Activated naive CD4-positive, alpha-beta T cell treated with anti-CD3 and anti-CD28 coated beads for 36 hours (primary cell): ENCODE measurements around the gene NLGN3. TPM values are rescaled to one million over a fixed set of nuclear protein-coding genes. Genes with fewer than 3 reads are reported as not detected.
"Not testable (repeated sequence)": the region's sequence is repeated elsewhere in the genome, so short reads cannot be mapped to it uniquely, and the experiment has no call there.

Source experiments
- CTCF ChIA-PET: fragments of 350-600 bp; sonication (Branson Sonifier 250); formaldehyde crosslinking; loops from one replicate; lab custom pipeline; 2021; ENCODE audit warnings: antibody characterized with exemption; lab: Charles Lee
- DNase-seq: peaks from one replicate; pipeline ENCODE4 v3.0.0-alpha.2; 2020
- H3K27ac Mint-ChIP-seq: one replicate; pipeline ENCODE4 v1.8.0; 2021; ENCODE audit warnings: mild to moderate bottlenecking, mixed read lengths
- H3K27me3 Mint-ChIP-seq: one replicate; pipeline ENCODE4 v1.8.0; 2021; ENCODE audit warnings: low read depth, mixed read lengths
- H3K36me3 Mint-ChIP-seq: one replicate; pipeline ENCODE4 v1.8.0; 2021; ENCODE audit warnings: low read depth, mixed read lengths
- H3K4me1 Mint-ChIP-seq: one replicate; pipeline ENCODE4 v1.8.0; 2021; ENCODE audit warnings: low read depth, mixed read lengths
- H3K4me3 Mint-ChIP-seq: one replicate; pipeline ENCODE4 v1.8.0; 2021; ENCODE audit warnings: mild to moderate bottlenecking, moderate library complexity, mixed read lengths
- H3K9me3 Mint-ChIP-seq: one replicate; pipeline ENCODE4 v1.8.0; 2021; ENCODE audit warnings: mixed read lengths
- intact Hi-C: fragments of 100-400 bp; cut with micrococcal nuclease; formaldehyde crosslinking; loops from one replicate; pipeline ENCODE4 v1.15.1; 2023
- total RNA-seq, 2 experiments: library from RNA; stranded (reverse); gene quantifications; one replicate each; pipeline ENCODE4 v1.2.3, GENCODE V29; 2021

NLGN3 gene
- total RNA-seq, 2 experiments from 2014 or later: 0.60 to 0.81 TPM

GRCh38 chrX:71175531-71175930 lies 30.9 kb downstream of the NLGN3 start:
- Mint-ChIP-seq H3K4me1 (peaks cover 15% of the 10 kb centered on the region), H3K27ac (no peak overlapping the region), H3K9me3 (no peaks in the 10 kb centered on the region), H3K27me3 (no peaks in the 10 kb centered on the region), H3K4me3 (no peak overlapping the region), H3K36me3 (peaks cover 14% of the 10 kb centered on the region)
- CTCF ChIA-PET: no interaction called here
- DNase-seq: no peak
- intact Hi-C loops: no loop called here

DNA sequence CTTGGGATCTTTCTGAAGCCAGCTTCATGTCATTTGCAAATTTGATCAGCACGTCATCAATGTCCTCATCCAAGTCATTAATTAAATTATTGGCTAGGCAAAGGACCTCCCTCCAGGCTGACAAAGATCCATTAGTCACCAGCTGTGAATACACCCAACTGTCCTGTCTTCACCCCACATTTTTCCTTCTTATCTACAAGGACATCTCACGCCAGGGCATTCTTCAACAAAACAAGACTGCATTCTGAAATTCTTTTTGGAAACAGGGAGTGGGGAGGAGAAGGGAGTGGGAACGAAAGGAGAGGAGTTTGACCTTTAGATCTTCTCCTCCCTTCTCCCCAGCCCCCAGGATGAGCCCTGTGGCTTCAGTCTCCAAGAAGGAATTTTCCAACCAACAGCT lies 32.7 kb downstream of the NLGN3 start:
- Mint-ChIP-seq H3K9me3 (no peaks in the 10 kb centered on the region), H3K4me3 (no peak overlapping the region), H3K4me1 (peaks cover 13% of the 10 kb centered on the region), H3K27ac (no peak overlapping the region), H3K36me3 (peaks cover 15% of the 10 kb centered on the region), H3K27me3 (no peaks in the 10 kb centered on the region)
- DNase-seq: no peak
- intact Hi-C loops: no loop called here
- CTCF ChIA-PET: interaction anchor here (1.6 to 1.8 kb wide), 2 partner anchors 76 to 207 kb away, joined by 4 to 5 read pairs; no protein-coding TSS in a partner anchor

DNA sequence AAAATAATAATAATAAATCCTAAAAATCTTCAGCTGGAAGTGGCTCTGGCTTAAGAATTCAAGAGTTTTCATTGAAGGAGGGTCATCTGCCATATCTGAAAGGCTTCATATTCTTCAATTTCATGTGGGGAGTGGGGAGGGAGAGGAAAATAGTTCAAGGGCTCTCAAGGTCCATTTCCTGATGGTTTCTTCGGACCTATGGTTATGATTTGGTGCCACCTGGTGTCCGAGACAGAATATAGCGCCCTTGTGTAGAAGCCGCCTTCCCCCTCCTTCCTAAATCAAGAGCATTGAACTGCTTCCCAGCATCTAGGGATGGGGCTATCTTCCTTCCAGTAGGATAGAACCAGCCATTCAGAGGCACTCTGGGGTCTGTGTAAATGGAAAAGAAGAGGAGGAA lies 34.3 kb downstream of the NLGN3 start:
- H3K9me3 Mint-ChIP-seq: no peaks in the 10 kb centered on the region
- H3K27me3 Mint-ChIP-seq: no peaks in the 10 kb centered on the region
- no peak overlapping the region for H3K4me3 Mint-ChIP-seq
- peak; percentile 53 for DNase-seq
- H3K4me1 Mint-ChIP-seq: peaks cover 17% of the 10 kb centered on the region
- intact Hi-C loops: loop anchor here (1.0 to 2.0 kb wide), 4 partner anchors 81 to 410 kb away; no protein-coding TSS in a partner anchor
- peak overlapping the region; percentile 46 for H3K27ac Mint-ChIP-seq
- CTCF ChIA-PET: interaction anchor here (0.6 to 1.8 kb wide), 5 partner anchors 50 to 472 kb away, joined by 3 to 7 read pairs (median 4); no protein-coding TSS in a partner anchor
- peaks cover 11% of the 10 kb centered on the region for H3K36me3 Mint-ChIP-seq

- CTCF ChIA-PET: interaction anchor here (0.6 to 1.5 kb wide), 6 partner anchors 12 to 102 kb away, joined by 3 to 4 read pairs (median 4); no protein-coding TSS in a partner anchor
- intact Hi-C loops: loop anchor here (2.0 to 5.0 kb wide), 3 partner anchors 68 to 438 kb away; partner anchors contain the start of genes CXCR3, IL2RG and OGT
- not testable (repeated sequence) for DNase-seq, H3K27me3 Mint-ChIP-seq, H3K9me3 Mint-ChIP-seq
- H3K4me3 Mint-ChIP-seq: peak overlapping the region; percentile 60
- peaks cover 11% of the 10 kb centered on the region for H3K36me3 Mint-ChIP-seq
- H3K27ac Mint-ChIP-seq: peak overlapping the region; percentile 99
- peaks cover 14% of the 10 kb centered on the region for H3K4me1 Mint-ChIP-seq
These were observed 36.1 kb downstream of the NLGN3 start for GRCh38 chrX:71180579-71181265.

DNA sequence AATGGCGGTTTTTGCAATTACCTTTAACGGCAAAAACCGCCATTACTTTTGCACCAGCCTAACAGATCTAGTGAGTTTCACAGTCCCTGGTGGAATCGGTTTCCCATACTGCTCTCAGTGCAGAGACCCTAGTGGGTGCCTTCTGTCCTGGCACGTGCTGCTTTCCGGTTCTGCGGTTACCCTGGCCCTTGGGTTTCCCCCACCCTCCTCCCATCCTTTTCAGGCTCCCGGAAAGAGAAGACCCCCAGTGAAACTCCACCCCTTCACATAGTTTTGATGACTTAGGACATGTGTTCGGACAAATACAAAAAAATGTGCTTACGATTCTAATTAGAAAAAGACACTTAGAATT lies 36.9 kb downstream of the NLGN3 start:
- intact Hi-C loops: loop anchor here (2.0 to 5.0 kb wide), 3 partner anchors 69 to 437 kb away; partner anchors contain the start of genes CXCR3, IL2RG and OGT
- Mint-ChIP-seq H3K4me1 (peaks cover 14% of the 10 kb centered on the region), H3K9me3 (no peaks in the 10 kb centered on the region)

GRCh38 chrX:71181910-71182799 lies 37.5 kb downstream of the NLGN3 start:
- peak overlapping the region; percentile 90 for H3K4me3 Mint-ChIP-seq
- peak; percentile 91 for DNase-seq
- H3K4me1 Mint-ChIP-seq: peaks cover 18% of the 10 kb centered on the region
- H3K36me3 Mint-ChIP-seq: peaks cover 7% of the 10 kb centered on the region
- H3K9me3 Mint-ChIP-seq: no peaks in the 10 kb centered on the region
- intact Hi-C loops: loop anchor here (1.0 to 5.0 kb wide), 8 partner anchors 14 to 437 kb away; partner anchors contain the start of genes CXCR3, IL2RG, NONO and OGT
- CTCF ChIA-PET: interaction anchor here (1.0 to 1.3 kb wide), 2 partner anchors 15 to 64 kb away, joined by 3 to 9 read pairs; no protein-coding TSS in a partner anchor
- H3K27me3 Mint-ChIP-seq: no peaks in the 10 kb centered on the region
- H3K27ac Mint-ChIP-seq: peak overlapping the region; percentile 99

More for the DNA sequence above, 36.9 kb downstream of the NLGN3 start:
- H3K27ac Mint-ChIP-seq: peak overlapping the region; percentile 99
- no peaks in the 10 kb centered on the region for H3K27me3 Mint-ChIP-seq
- DNase-seq: peak; percentile 69
- peak overlapping the region; percentile 90 for H3K4me3 Mint-ChIP-seq
- CTCF ChIA-PET: interaction anchor here (0.9 to 1.0 kb wide), 2 partner anchors 11 to 64 kb away, joined by 3 read pairs; no protein-coding TSS in a partner anchor
- peaks cover 11% of the 10 kb centered on the region for H3K36me3 Mint-ChIP-seq

DNA sequence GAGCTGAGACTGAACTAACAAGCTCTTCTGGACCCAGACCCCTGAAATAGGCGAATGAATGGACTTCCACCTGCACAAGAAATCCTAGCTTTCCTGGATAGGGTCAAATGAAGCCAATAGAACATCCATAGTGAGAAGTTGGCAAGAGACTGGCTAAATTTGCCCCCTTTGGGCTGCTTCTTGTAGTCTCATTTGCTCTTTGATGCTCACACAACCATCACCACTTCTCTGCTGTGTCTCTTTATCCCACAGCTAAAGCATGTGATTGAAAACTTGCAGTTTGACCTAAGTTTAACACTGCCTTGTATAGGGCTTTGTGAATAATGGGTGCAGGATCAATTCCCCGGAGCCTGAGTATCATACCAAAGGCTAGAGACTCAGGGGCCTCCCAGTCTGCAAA lies 38.2 kb downstream of the NLGN3 start:
- Mint-ChIP-seq H3K4me3 (peak overlapping the region; percentile 90), H3K9me3 (no peaks in the 10 kb centered on the region), H3K4me1 (peaks cover 18% of the 10 kb centered on the region), H3K27me3 (no peaks in the 10 kb centered on the region), H3K36me3 (peaks cover 4% of the 10 kb centered on the region), H3K27ac (peak overlapping the region; percentile 99)
- intact Hi-C loops: loop anchor here (1.0 to 5.0 kb wide), 7 partner anchors 13 to 349 kb away; partner anchors contain the start of genes IL2RG, NONO, OGT and SNX12
- CTCF ChIA-PET: interaction anchor here (1.3 kb wide), 1 partner anchor 14 kb away, joined by 9 read pairs; no protein-coding TSS in a partner anchor
- DNase-seq: no peak

DNA sequence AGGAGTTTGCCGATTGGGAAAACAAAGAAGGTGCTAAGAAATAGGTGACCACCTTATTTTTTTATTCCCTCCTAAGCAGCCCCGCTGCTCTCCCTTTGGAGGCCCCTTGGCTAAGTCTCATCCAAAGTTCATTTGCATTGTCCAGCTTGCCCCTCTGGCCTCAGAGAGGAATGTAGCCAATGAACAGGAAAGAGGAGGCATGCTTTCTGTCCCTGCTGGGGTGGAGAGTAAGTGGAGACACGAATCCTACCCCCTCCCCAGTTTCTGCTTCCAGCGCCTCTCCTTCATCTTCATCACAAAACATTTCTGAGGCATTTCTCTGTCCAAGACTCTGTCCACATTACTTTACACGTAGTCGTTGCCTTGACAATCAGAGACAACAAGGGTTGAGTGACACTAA lies 38.7 kb downstream of the NLGN3 start:
- H3K4me3 Mint-ChIP-seq: no peak overlapping the region
- no peaks in the 10 kb centered on the region for H3K27me3 Mint-ChIP-seq
- CTCF ChIA-PET: no interaction called here
- H3K4me1 Mint-ChIP-seq: peaks cover 18% of the 10 kb centered on the region
- H3K9me3 Mint-ChIP-seq: no peaks in the 10 kb centered on the region
- intact Hi-C loops: loop anchor here (5.0 kb wide), 2 partner anchors 71 to 349 kb away; partner anchors contain the start of genes IL2RG and OGT
- no peak overlapping the region for H3K27ac Mint-ChIP-seq
- peaks cover 4% of the 10 kb centered on the region for H3K36me3 Mint-ChIP-seq
- no peak for DNase-seq

DNA sequence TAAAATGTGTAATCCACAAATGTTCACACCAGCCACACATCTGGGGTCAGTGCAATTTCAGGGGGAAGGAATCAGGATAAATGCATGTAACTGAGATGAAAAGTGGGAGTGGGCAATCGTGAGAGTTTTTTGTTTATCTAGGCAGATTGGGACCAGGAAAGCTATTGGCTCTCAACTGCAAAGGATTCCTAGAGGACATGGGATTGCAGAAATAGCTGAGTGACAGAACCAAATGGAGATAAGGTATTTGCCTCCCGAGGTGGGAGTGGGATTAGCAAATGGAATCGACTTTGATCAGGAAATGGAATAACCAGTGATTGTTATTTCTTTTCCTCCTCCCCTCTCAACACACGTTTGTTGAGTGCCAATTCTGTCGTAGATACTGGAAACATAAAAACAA lies 39.5 kb downstream of the NLGN3 start:
- no peak overlapping the region for H3K27ac Mint-ChIP-seq
- no peaks in the 10 kb centered on the region for H3K9me3 Mint-ChIP-seq
- H3K4me3 Mint-ChIP-seq: no peak overlapping the region
- no peak for DNase-seq
- H3K27me3 Mint-ChIP-seq: no peaks in the 10 kb centered on the region
- intact Hi-C loops: loop anchor here (5.0 kb wide), 2 partner anchors 72 to 348 kb away; partner anchors contain the start of genes IL2RG and OGT
- CTCF ChIA-PET: no interaction called here
- peaks cover 16% of the 10 kb centered on the region for H3K4me1 Mint-ChIP-seq
- peaks cover 4% of the 10 kb centered on the region for H3K36me3 Mint-ChIP-seq

- Mint-ChIP-seq H3K4me3 (no peak overlapping the region), H3K9me3 (no peaks in the 10 kb centered on the region), H3K27me3 (no peaks in the 10 kb centered on the region), H3K36me3 (peaks cover 4% of the 10 kb centered on the region), H3K27ac (peak overlapping the region; percentile 46), H3K4me1 (peaks cover 16% of the 10 kb centered on the region)
- CTCF ChIA-PET: no interaction called here
- intact Hi-C loops: loop anchor here (5.0 kb wide), 2 partner anchors 73 to 347 kb away; partner anchors contain the start of genes IL2RG and OGT
- no peak for DNase-seq
These were observed 40.3 kb downstream of the NLGN3 start for GRCh38 chrX:71184803-71185495.

- peaks cover 2% of the 10 kb centered on the region for H3K36me3 Mint-ChIP-seq
- intact Hi-C loops: no loop called here
- H3K4me3 Mint-ChIP-seq: no peak overlapping the region
- no peaks in the 10 kb centered on the region for H3K9me3 Mint-ChIP-seq
- peaks cover 21% of the 10 kb centered on the region for H3K4me1 Mint-ChIP-seq
- DNase-seq: no peak
- CTCF ChIA-PET: no interaction called here
- peak overlapping the region; percentile 75 for H3K27ac Mint-ChIP-seq
- H3K27me3 Mint-ChIP-seq: no peaks in the 10 kb centered on the region
These were observed 46.6 kb downstream of the NLGN3 start for GRCh38 chrX:71191248-71191647.
